Measurements from ENCODE around the gene GDPD1. TPM values are rescaled to one million over a fixed set of nuclear protein-coding genes. Genes with fewer than 3 reads are reported as not detected.
A peak's percentile ranks its signal among the peaks of the same experiment; 100 is the strongest.

The GDPD1 gene
- total RNA-seq, 4 donors from 2014 or later, result 0.29 to 0.95 (median 0.29) TPM; not detected in 1

DNA sequence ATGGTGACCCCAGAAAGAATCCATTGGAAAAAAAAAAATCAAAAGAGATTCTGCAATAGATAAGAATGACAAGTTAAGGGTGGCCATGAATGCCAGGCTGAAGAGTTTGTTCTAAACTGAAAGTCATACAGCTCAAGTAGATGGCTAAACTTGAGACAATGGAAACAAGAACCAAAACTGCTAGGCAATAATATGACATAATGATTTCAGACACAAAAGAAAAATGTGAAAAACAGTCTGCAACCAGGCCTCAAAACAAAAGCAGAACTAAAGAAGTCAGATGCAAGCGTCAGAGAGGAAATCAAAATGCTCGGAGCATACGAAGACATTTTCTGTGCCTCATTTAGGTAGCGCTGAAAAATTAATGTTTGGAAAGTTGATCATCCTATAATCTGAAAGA, 56.7 kb downstream of the GDPD1 start:
- in situ Hi-C loops (cut with MboI; ENCODE audit: low sequenced_read_pairs in 4 of 4), result no loop called here
- no peak for ATAC-seq
- H3K36me3 ChIP-seq, result peaks cover 0 to 5% of the 10 kb centered on the region in 2 donors
- H3K4me3 ChIP-seq, result no peak overlapping the region
- DNase-seq, result no peak
- peak overlapping the region in 1 of 4 donors; percentile 23 for H3K27ac ChIP-seq
- no peaks in the 10 kb centered on the region for H3K27me3 ChIP-seq
- no peaks in the 10 kb centered on the region for H3K9me3 ChIP-seq
- TF ChIP-seq, protein P1, sequence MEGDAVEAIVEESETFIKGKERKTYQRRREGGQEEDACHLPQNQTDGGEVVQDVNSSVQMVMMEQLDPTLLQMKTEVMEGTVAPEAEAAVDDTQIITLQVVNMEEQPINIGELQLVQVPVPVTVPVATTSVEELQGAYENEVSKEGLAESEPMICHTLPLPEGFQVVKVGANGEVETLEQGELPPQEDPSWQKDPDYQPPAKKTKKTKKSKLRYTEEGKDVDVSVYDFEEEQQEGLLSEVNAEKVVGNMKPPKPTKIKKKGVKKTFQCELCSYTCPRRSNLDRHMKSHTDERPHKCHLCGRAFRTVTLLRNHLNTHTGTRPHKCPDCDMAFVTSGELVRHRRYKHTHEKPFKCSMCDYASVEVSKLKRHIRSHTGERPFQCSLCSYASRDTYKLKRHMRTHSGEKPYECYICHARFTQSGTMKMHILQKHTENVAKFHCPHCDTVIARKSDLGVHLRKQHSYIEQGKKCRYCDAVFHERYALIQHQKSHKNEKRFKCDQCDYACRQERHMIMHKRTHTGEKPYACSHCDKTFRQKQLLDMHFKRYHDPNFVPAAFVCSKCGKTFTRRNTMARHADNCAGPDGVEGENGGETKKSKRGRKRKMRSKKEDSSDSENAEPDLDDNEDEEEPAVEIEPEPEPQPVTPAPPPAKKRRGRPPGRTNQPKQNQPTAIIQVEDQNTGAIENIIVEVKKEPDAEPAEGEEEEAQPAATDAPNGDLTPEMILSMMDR (IDR thresholded peaks at IDR 0.05 in 4 of 5, conservative IDR thresholded peaks at IDR 0.05 in 1 of 5), result no peak
- intact Hi-C loops (cut with DNase I; ENCODE audit: low total_unique reads), result no loop called here
- no peaks in the 10 kb centered on the region for H3K4me1 ChIP-seq

DNA sequence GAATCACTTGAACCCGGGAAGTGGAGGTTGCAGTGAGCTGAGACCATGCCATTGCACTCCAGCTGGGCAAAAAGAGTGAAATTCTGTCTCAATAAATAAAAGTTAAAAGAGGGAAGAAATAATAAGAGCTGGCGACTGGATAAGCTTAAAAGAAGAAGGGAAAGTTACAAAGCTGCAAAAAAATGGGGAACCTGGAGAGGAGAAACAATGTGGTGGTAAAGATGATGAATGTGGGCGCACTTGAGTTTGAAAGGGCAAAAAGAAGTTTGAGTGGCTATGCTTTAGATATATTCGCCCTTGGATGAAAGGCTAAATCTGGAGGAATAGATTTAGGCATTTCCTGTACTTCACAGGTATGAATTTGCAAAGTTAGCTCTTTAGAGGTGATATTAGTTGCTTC, 58.1 kb downstream of the GDPD1 start:
- H3K9me3 ChIP-seq, result no peaks in the 10 kb centered on the region
- no peak for DNase-seq
- intact Hi-C loops (cut with DNase I; ENCODE audit: low total_unique reads) (no loop called here), in situ Hi-C loops (cut with MboI; ENCODE audit: low sequenced_read_pairs in 4 of 4) (no loop called here)
- TF ChIP-seq POLR2A (IDR thresholded peaks at IDR 0.05), result no peak
- TF ChIP-seq, protein P1 (IDR thresholded peaks at IDR 0.05 in 4 of 5, conservative IDR thresholded peaks at IDR 0.05 in 1 of 5), result no peak
- no peak overlapping the region for H3K27ac ChIP-seq
- no peaks in the 10 kb centered on the region for H3K4me1 ChIP-seq
- no peaks in the 10 kb centered on the region for H3K27me3 ChIP-seq
- ATAC-seq, result no peak
- H3K4me3 ChIP-seq, result no peak overlapping the region
- no peaks in the 10 kb centered on the region for H3K36me3 ChIP-seq

DNA sequence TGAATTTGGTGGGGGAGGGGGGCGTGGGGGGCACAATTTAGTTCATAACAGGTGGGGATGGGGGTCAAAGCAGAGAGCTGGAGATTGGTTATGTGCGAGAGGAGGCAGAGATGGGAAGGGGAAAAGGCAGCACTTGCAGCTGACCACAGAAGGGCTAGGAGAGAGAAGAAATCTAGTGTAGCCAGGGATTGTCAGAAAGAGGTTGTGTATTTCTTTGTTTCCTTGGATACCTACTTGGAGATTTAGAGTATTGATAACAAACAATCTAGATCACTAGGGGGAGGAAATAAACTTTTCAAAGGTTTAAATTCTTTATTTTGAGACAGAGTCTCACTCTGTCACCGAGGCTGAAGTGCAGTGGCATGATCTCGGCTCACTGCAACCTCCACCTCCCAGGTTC, 64.0 kb downstream of the GDPD1 start:
- Histone ChIP-seq H3K9me3 (no peaks in the 10 kb centered on the region), H3K4me3 (no peak overlapping the region), H3K27ac (no peak overlapping the region), H3K4me1 (no peaks in the 10 kb centered on the region), H3K36me3 (no peaks in the 10 kb centered on the region), H3K27me3 (no peaks in the 10 kb centered on the region)
- intact Hi-C loops (cut with DNase I; ENCODE audit: low total_unique reads), result no loop called here
- TF ChIP-seq, protein P1 (IDR thresholded peaks at IDR 0.05 in 4 of 5, conservative IDR thresholded peaks at IDR 0.05 in 1 of 5), result no peak
- no peak for TF ChIP-seq POLR2A (IDR thresholded peaks at IDR 0.05)
- ATAC-seq, result no peak
- in situ Hi-C loops (cut with MboI; ENCODE audit: low sequenced_read_pairs in 4 of 4), result no loop called here
- DNase-seq, result no peak

DNA sequence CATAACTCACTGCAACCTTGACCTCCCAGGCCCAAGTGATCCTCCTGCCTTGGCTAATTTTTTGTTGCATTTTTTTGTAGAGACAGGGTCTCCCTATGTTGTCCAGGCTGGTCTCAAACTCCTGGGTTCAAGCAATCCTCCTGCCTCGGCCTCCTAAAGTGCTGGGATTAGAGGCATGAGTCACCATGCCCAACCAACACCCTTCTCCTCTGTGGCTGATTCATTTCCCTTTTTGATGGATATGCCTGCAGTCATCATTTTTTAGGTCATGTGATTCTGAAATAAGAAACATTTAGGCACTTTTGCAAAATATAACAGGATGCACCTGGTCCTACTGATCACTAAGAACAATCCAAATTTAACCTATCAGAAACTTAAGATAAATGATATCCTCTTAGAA, 67.1 kb downstream of the GDPD1 start:
- in situ Hi-C loops (cut with MboI; ENCODE audit: low sequenced_read_pairs in 4 of 4), result no loop called here
- Histone ChIP-seq H3K27ac (no peak overlapping the region), H3K9me3 (no peaks in the 10 kb centered on the region), H3K27me3 (no peaks in the 10 kb centered on the region), H3K4me1 (no peaks in the 10 kb centered on the region), H3K36me3 (no peaks in the 10 kb centered on the region), H3K4me3 (no peak overlapping the region)
- no peak for TF ChIP-seq POLR2A (IDR thresholded peaks at IDR 0.05)
- TF ChIP-seq, protein P1 (IDR thresholded peaks at IDR 0.05 in 4 of 5, conservative IDR thresholded peaks at IDR 0.05 in 1 of 5), result no peak
- no peak for DNase-seq
- intact Hi-C loops (cut with DNase I; ENCODE audit: low total_unique reads), result no loop called here
- ATAC-seq, result no peak

DNA sequence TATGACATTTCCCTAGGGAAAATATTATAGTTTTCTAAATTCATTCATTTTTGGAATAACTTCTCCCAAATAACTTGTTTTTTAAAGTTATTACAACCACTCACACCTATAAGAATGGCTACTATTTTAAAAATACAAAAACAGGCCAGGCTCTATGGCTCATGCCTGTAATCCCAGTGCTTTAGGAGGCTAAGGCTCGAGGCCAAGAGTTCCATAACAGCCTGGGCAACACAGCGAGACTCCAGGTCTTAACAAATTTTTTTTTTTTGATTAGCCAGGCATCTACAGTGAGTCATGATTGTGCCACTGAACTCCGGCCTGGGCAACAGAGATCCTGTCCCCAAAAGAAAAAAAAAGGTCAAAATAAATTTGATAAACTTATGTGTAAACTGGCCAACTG, 67.6 kb downstream of the GDPD1 start:
- no peaks in the 10 kb centered on the region for H3K9me3 ChIP-seq
- intact Hi-C loops (cut with DNase I; ENCODE audit: low total_unique reads) (no loop called here), in situ Hi-C loops (cut with MboI; ENCODE audit: low sequenced_read_pairs in 4 of 4) (no loop called here)
- ATAC-seq (no peak), DNase-seq (no peak)
- no peaks in the 10 kb centered on the region for H3K27me3 ChIP-seq
- H3K4me1 ChIP-seq, result no peaks in the 10 kb centered on the region
- no peaks in the 10 kb centered on the region for H3K36me3 ChIP-seq
- H3K4me3 ChIP-seq, result no peak overlapping the region
- no peak overlapping the region for H3K27ac ChIP-seq
- TF ChIP-seq POLR2A (IDR thresholded peaks at IDR 0.05), result no peak
- TF ChIP-seq, protein P1 (IDR thresholded peaks at IDR 0.05 in 4 of 5, conservative IDR thresholded peaks at IDR 0.05 in 1 of 5), result no peak

Measured in gastrocnemius medialis (tissue), 4 donors.